CD4-positive, alpha-beta T cell treated with Interleukin-17A for 4 hours (primary cell): ENCODE measurements around the gene LHCGR.

Experiments used
- DNase-seq: peaks from one replicate; pipeline ENCODE4 v3.0.0-alpha.2; 2020; ENCODE audit warnings: mixed read lengths

Gene LHCGR

GRCh38 chr2:48755473-48755872 lies at the start of gene LHCGR:
LHCGR (minus strand) TSS chr2:48755724; CDS start chr2:48755671, 53 bp downstream.
- DNase-seq, result no peak

GRCh38 chr2:48799601-48800000 lies 44.1 kb upstream of the LHCGR start:
- no peak for DNase-seq

GRCh38 chr2:48795065-48795464 lies 39.5 kb upstream of the LHCGR start:
- DNase-seq, result no peak

- DNase-seq, result no peak
Measured at GRCh38 chr2:48793671-48794070, 38.1 kb upstream of the LHCGR start.

GRCh38 chr2:48792030-48792429 lies 36.5 kb upstream of the LHCGR start:
- no peak for DNase-seq

- no peak for DNase-seq
Measured at GRCh38 chr2:48790407-48791170, 35.1 kb upstream of the LHCGR start.

- no peak for DNase-seq
Measured at GRCh38 chr2:48787580-48787979, 32.1 kb upstream of the LHCGR start.

- no peak for DNase-seq
Measured at GRCh38 chr2:48781366-48781765, 25.8 kb upstream of the LHCGR start.

- DNase-seq, result no peak
Measured at GRCh38 chr2:48779019-48779716, 23.6 kb upstream of the LHCGR start.

GRCh38 chr2:48774251-48774650 lies 18.7 kb upstream of the LHCGR start:
- no peak for DNase-seq

- DNase-seq, result no peak
Measured at GRCh38 chr2:48771241-48772014, 15.9 kb upstream of the LHCGR start.

- no peak for DNase-seq
Measured at GRCh38 chr2:48770181-48770580, 14.7 kb upstream of the LHCGR start.

GRCh38 chr2:48768669-48769068 lies 13.1 kb upstream of the LHCGR start:
- no peak for DNase-seq

GRCh38 chr2:48767330-48767729 lies 11.8 kb upstream of the LHCGR start:
- DNase-seq, result no peak

GRCh38 chr2:48760826-48761225 lies 5.3 kb upstream of the LHCGR start:
- DNase-seq, result no peak

- DNase-seq, result no peak
Measured at GRCh38 chr2:48759682-48760081, 4.2 kb upstream of the LHCGR start.

- DNase-seq, result no peak
Measured at GRCh38 chr2:48756289-48756688, 765 bp upstream of the LHCGR start.

- DNase-seq, result no peak
Measured at GRCh38 chr2:48754874-48755273, 650 bp downstream of the LHCGR start.

GRCh38 chr2:48753228-48753627 lies 2.3 kb downstream of the LHCGR start:
- no peak for DNase-seq

GRCh38 chr2:48750128-48750739 lies 5.3 kb downstream of the LHCGR start:
- DNase-seq, result no peak

- no peak for DNase-seq
Measured at GRCh38 chr2:48749291-48750127, 6.0 kb downstream of the LHCGR start.

GRCh38 chr2:48747319-48747718 lies 8.2 kb downstream of the LHCGR start:
- DNase-seq, result no peak
